ENCODE measurements around the gene ASB6. TPM values are rescaled to one million over a fixed set of nuclear protein-coding genes. Genes with fewer than 3 reads are reported as not detected.

The ASB6 gene
- total and polyA plus RNA-seq, 2 experiments from 2014 or later = 8.8 to 19.8 TPM

- Histone ChIP-seq H3K79me2 (replicated peaks; ENCODE audit: insufficient read depth) (no peaks in the 10 kb centered on the region), H3K27me3 (ENCODE audit: insufficient read depth) (no peaks in the 10 kb centered on the region), H3K4me3 (no peak overlapping the region), H3F3A (replicated peaks; ENCODE audit: low read depth) (no peaks in the 10 kb centered on the region), H3K36me3 (ENCODE audit: insufficient read depth) (no peaks in the 10 kb centered on the region), H3K27ac (ENCODE audit: low read depth) (no peak overlapping the region), H3K9me2 (ENCODE audit: insufficient read depth) (no peaks in the 10 kb centered on the region), H3K4me2 (no peak overlapping the region), H3K4me1 (ENCODE audit: insufficient read depth) (peaks cover 9% of the 10 kb centered on the region; the same call in 1 of the 2 replicates), H2AFZ (no peak overlapping the region), H4K20me1 (replicated peaks; ENCODE audit: insufficient read depth) (no peaks in the 10 kb centered on the region)
- TF ChIP-seq EZH2 (IDR thresholded peaks at IDR 0.05; ENCODE audit: low read depth, unreplicated experiment) (no peak), POLR2AphosphoS5 (IDR thresholded peaks at IDR 0.05; ENCODE audit: low read depth) (no peak), NANOG (IDR thresholded peaks at IDR 0.05; ENCODE audit: borderline replicate concordance) (no peak), CREB1 (CRISPR knock-in tag; IDR thresholded peaks at IDR 0.05; ENCODE audit: low read depth) (no peak), ZNF462 (CRISPR knock-in tag; IDR thresholded peaks at IDR 0.05) (no peak), ZNF114 (CRISPR knock-in tag; IDR thresholded peaks at IDR 0.05) (no peak), STAT1 (IDR thresholded peaks at IDR 0.05; ENCODE audit: unreplicated experiment) (no peak), REST (IDR thresholded peaks at IDR 0.05; ENCODE audit: unreplicated experiment) (no peak)
- Mint-ChIP-seq H3K4me3 (no peak overlapping the region), H3K27me3 (ENCODE audit: insufficient read depth, low read depth, poor library complexity) (peaks cover 15% of the 10 kb centered on the region), H3K9me3 (no peaks in the 10 kb centered on the region), H3K27ac (no peak overlapping the region), H3K4me1 (peaks cover 22% of the 10 kb centered on the region), H3K36me3 (ENCODE audit: low read depth) (no peaks in the 10 kb centered on the region)
- no peak for ATAC-seq
- no peak for DNase-seq (ENCODE audit: low spot score)
Observed at GRCh38 chr9:129673602-129674001, 31.7 kb upstream of the ASB6 start.
